Activated T-cell treated with anti-CD3 and anti-CD28 coated beads for 48 hours (primary cell): ENCODE data around the gene MED27.
"Not testable (repeated sequence)": the region's sequence is repeated elsewhere in the genome, so short reads cannot be mapped to it uniquely, and the experiment has no call there.

ENCODE experiments used
- DNase-seq: peaks from one replicate; pipeline ENCODE4 v3.0.0-alpha.2; 2020; ENCODE audit warnings: low read depth

Gene MED27

GRCh38 chr9:131963072-131964030 lies 116.3 kb downstream of the MED27 start:
- DNase-seq, result no peak

- no peak for DNase-seq
Measured at GRCh38 chr9:131961496-131961880, 118.2 kb downstream of the MED27 start.

- DNase-seq, result no peak
Measured at GRCh38 chr9:131960851-131961495, 118.7 kb downstream of the MED27 start.

DNA sequence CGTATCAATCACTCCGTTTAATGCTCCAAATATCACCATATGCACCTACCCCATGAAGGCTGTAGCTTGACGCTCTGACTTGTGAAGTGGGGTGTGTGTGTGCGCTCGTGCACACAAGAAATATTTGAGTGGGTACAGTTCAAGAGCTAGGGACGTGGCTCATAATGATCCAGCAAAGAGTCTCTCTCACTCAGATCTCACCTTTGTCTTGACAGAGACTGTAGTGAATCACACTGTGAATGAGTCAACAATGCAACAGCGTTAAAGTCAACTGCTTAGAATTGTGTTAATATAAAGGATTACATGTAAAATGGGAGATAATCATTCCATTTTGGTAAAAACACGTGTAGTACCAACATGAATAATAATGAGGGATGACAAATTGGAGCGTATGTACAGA lies 119.4 kb downstream of the MED27 start:
- DNase-seq, result no peak

DNA sequence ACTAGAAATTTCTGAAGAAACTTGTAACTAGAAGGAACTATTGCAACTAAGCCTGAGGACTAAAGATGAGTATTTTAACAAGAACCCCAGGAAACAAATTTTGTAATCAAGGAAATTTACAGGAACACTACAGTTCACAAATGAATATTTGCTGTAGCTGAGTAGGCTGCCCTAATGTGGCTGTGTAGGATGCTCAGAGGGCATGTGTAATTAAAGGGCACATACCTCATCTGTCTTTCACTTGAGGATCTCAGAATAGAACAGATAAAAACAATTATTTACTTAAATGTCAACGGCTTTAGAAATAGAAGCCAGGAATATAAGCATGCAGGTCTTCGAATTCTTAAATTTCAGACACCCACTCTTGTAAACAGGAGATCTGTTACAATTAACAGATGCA lies 119.8 kb downstream of the MED27 start:
- DNase-seq, result no peak

- DNase-seq, result no peak
Measured at GRCh38 chr9:131959056-131959455, 120.6 kb downstream of the MED27 start.

GRCh38 chr9:131954299-131954698 lies 125.4 kb downstream of the MED27 start:
- no peak for DNase-seq

GRCh38 chr9:131951905-131952304 lies 127.8 kb downstream of the MED27 start:
- DNase-seq, result no peak

DNA sequence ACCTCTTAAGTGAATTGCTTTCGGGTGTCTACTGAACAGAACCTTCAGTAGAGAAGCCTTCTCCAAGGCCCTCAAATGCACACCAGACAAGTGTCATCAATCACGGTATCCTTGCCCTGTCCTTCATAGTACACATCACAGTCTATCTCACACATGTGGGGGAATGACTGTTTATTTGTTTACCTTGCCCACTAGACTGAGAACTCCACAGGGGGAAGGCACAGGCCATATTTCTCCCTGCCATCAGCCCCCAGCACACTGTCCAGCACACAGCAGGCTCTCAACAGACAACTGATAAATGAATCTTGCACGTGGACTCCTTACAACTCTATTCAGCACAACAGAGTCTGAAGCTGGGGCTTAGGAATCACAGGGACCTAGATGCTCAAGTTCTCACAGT lies 128.5 kb downstream of the MED27 start:
- no peak for DNase-seq

GRCh38 chr9:131950487-131950886 lies 129.2 kb downstream of the MED27 start:
- DNase-seq, result no peak

DNA sequence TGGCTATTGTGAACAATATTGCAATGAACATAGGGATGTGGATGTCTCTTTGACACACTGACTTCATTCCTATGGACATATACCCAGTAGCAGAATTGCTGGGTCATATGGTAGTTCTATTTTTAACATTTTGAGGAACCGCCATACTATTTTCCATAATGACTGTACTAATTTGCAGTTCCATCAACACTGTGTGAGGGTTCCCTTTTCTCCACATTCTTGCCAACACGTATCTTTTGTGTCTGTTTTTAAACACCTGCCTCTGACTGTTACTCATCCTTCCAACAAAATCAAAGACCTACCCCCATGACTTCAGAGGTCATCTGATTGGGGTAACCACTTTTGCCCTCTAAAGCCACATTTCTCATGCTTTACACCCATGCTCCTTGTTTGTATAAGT lies 133.5 kb downstream of the MED27 start:
- DNase-seq, result no peak

DNA sequence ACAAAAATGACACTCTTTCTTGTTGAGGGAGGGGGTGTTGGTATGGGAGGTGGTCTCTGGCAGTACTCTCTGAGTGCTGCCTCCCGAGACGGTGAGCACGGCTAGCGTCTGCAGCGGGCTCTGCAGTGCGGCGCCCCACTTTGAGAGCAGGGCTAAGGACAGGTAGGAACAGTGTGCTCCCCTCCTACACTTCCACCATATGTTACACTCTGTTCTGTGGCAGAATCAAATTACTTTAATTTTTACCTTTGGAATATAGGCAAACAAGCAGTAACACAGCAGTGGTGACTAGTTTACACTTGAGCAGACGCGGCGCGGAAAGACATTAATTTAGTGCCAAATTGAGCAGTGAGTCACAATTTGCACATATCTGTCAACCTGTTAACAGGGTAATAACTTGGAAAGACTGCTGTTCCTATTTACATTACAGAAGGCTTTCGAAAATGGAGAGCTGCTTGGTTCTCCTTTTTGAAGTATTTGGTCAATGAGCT lies 136.3 kb downstream of the MED27 start:
- no peak for DNase-seq

GRCh38 chr9:131942146-131942720 lies 137.4 kb downstream of the MED27 start:
- DNase-seq, result no peak

GRCh38 chr9:131937451-131937850 lies 142.2 kb downstream of the MED27 start:
- DNase-seq, result no peak

GRCh38 chr9:131936929-131937328 lies 142.7 kb downstream of the MED27 start:
- no peak for DNase-seq

DNA sequence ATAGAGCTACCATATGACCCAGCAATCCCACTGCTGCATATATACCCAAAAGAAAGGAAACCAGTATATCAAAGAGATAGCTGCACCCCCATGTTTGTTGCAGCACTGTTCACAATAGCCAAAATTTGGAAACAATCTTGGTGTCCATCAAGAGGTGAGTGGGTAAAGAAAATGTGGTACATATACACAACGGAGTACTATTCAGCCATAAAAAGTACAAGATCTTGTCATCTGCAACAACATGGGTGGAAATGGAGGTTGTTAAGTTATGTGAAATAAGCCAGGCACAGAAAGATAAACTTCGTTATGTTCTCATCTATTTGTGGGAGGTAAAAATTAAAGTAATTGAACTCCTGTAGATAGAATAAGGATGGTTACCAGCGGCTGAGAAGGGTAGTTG lies 145.0 kb downstream of the MED27 start:
- DNase-seq, result no peak

DNA sequence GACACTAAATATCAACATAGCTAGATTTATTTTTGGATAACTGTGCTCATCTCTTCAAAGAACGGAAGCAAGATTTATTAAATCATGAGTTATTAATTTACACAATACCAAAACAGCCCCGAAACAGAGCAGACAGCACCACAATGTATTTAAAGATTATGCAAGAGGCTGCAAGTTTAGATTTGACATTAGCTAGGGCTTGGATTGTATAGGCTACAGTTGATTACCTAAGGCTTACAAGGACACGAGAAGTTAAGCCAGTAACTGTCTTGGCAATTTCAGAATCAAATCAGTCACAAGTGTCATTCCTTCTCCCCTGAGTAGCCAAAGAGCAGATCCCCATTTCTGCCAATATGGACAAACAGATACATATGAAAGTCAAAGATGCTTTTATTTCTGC lies 152.6 kb downstream of the MED27 start:
- DNase-seq, result no peak

- DNase-seq, result no peak
Measured at GRCh38 chr9:131926360-131926922, 153.2 kb downstream of the MED27 start.

DNA sequence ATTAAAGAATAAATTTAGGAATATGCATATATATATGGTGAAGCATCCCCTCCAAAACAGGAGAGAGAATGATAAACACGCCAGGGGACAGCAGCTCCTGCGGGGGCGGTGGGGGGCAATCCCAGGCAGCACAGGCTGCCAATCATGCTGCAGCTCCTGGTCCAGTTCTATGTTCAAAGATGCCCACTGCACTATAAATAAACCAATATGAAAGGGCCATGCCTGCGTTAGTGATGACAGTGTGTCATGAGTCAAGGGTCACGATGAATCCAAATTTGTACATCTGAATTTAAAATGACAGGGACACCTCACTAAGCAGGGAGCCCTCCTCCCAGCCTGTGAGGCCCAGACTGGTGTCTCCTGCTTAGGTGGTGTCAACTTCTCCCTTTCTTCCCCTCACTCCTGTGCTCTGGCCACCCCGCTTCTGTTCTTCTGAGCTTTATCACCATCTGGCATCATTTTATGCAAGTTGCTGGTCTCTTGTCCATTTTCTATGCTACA lies 153.9 kb downstream of the MED27 start:
- no peak for DNase-seq

DNA sequence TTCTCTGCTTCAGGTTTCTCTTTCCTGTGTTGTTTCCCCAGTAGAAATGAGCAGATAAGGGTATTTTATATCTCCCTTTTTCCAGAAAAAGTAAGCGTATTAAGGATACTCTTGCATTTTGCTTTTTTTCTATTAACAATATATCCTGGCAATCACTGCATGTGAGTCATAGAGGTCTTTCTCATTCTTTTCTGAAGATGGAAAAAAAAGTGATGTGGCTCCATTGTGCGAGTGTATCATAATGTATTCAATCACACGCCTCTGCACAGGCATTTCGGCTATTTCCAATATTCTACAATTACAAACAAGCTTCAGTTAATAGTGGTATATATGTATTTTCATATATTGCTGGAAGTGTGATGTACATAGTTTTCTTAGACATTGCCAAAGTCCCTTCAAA lies 155.9 kb downstream of the MED27 start:
- no peak for DNase-seq

- DNase-seq, result no peak
Measured at GRCh38 chr9:131923132-131923671, 156.5 kb downstream of the MED27 start.

- not testable (repeated sequence) for DNase-seq
Measured at GRCh38 chr9:131921635-131922034, 158.0 kb downstream of the MED27 start.
